ENCODE results near the gene GOT1. TPM values are rescaled to one million over a fixed set of nuclear protein-coding genes. Genes with fewer than 3 reads are reported as not detected.

The GOT1 gene
- total and polyA plus RNA-seq, 10 of the 15 experiments (the other 5 are each of a cell fraction or from before 2014, with no cell fraction given) = 32.5 to 67.5 (median 50.3) TPM

- CTCF ChIA-PET = interaction anchor here (0.7 to 5.3 kb wide), 2 partner anchors 11 to 24 kb away, joined by 3 to 27 read pairs; no protein-coding TSS in a partner anchor
- WGBS (ENCODE audit: insufficient coverage, insufficient replicate concordance, low lambda C conversion rate, missing lambda C conversion rate) = 100% methylated on average over 1 of the region's 1 CpG
- H2AFZ ChIP-seq (ENCODE audit: control insufficient read depth, low read depth, low read length) = no peak overlapping the region
Observed at GRCh38 chr10:99424656-99425055, 5.8 kb downstream of the GOT1 start.

More at GRCh38 chr10:99424656-99425055, 5.8 kb downstream of the GOT1 start:
- BruUV-seq (replicated peaks) = no TSS peak
- Histone ChIP-seq H4K20me1 (ENCODE audit: control insufficient read depth, insufficient read depth) (no peaks in the 10 kb centered on the region), H3K4me2 (ENCODE audit: control insufficient read depth, insufficient read depth) (no peak overlapping the region), H3K9ac (ENCODE audit: control insufficient read depth, insufficient read depth, low read length) (no peak overlapping the region), H3K36me3 (ENCODE audit: control insufficient read depth in 2 of 2, insufficient read depth in 2 of 2, low read length in 1 of 2) (peaks cover 1 to 3% of the 10 kb centered on the region in 2 experiments; a peak in 2 of 4 replicates), H3K4me1 (ENCODE audit: control insufficient read depth, insufficient read depth, low read length) (peaks cover 4% of the 10 kb centered on the region; the same call in 1 of the 2 replicates), H3K27ac (ENCODE audit: control insufficient read depth, insufficient read depth) (no peak overlapping the region), H3K27me3 (replicated peaks in 1 of 2; ENCODE audit: control insufficient read depth in 2 of 2, insufficient read depth in 2 of 2, low read length in 1 of 2) (no peaks in the 10 kb centered on the region), H3K4me3 (no peak overlapping the region), H3K9me3 (replicated peaks; ENCODE audit: control insufficient read depth, insufficient read depth, low read length) (no peaks in the 10 kb centered on the region), H3K79me2 (ENCODE audit: control insufficient read depth, insufficient read depth, low read length) (peaks cover 16% of the 10 kb centered on the region)
- ChIA-PET SMC1A (ENCODE audit: uncharacterized antibody, unreplicated experiment) (interaction anchor here (0.8 kb wide), 1 partner anchor 11 kb away, joined by 3 read pairs; no protein-coding TSS in a partner anchor), POLR2A (no interaction called here), RAD21 (ENCODE audit: unreplicated experiment) (no interaction called here)
- DNase-seq (ENCODE audit: low read depth, low spot score) = no peak
- TF ChIP-seq ELK1 (IDR thresholded peaks at IDR 0.05; ENCODE audit: low read depth, low read length) (no peak), BCL11A (IDR thresholded peaks at IDR 0.05; ENCODE audit: low read depth, low read length) (no peak), SMARCA5 (IDR thresholded peaks at IDR 0.05) (no peak), BCL3 (IDR thresholded peaks at IDR 0.05; ENCODE audit: borderline replicate concordance, insufficient read depth, low read depth, low read length, poor library complexity, severe bottlenecking) (no peak), SIX5 (IDR thresholded peaks at IDR 0.05; ENCODE audit: low read depth, low read length, severe bottlenecking) (no peak), GATAD2B (conservative IDR thresholded peaks at IDR 0.05; ENCODE audit: low read depth) (no peak), RUNX3 (IDR thresholded peaks at IDR 0.05; ENCODE audit: low read length) (no peak), TBL1XR1 (IDR thresholded peaks at IDR 0.05; ENCODE audit: low read depth, low read length) (no peak), CEBPB (IDR thresholded peaks at IDR 0.05; ENCODE audit: borderline replicate concordance in 1 of 2, low read depth in 2 of 2, low read length in 2 of 2) (no peak), ZBTB11 (CRISPR knock-in tag; IDR thresholded peaks at IDR 0.05) (no peak), RBBP5 (conservative IDR thresholded peaks at IDR 0.05) (no peak)
- intact Hi-C loops (cut with micrococcal nuclease; ENCODE audit: unreplicated experiment) (no loop called here), in situ Hi-C loops (cut with MboI) (no loop called here)
- FAIRE-seq = no peak
- no peak for ATAC-seq

All from GM12878 (cell line).